Head of caudate nucleus (tissue), 42 donors: ENCODE measurements around the gene EPHA6.

Source experiments
- DNase-seq, 42 donors: peaks; one replicate each; pipeline versions ENCODE4 v3.0.0 to v3.0.0-alpha.2; 2020 to 2021; ENCODE audit warnings: mixed read lengths in 7 of 42
- intact Hi-C: fragments of 100-400 bp; cut with DNase I; formaldehyde crosslinking; loops from one replicate; pipeline ENCODE4 v1.15.0; 2022

The EPHA6 gene

DNA sequence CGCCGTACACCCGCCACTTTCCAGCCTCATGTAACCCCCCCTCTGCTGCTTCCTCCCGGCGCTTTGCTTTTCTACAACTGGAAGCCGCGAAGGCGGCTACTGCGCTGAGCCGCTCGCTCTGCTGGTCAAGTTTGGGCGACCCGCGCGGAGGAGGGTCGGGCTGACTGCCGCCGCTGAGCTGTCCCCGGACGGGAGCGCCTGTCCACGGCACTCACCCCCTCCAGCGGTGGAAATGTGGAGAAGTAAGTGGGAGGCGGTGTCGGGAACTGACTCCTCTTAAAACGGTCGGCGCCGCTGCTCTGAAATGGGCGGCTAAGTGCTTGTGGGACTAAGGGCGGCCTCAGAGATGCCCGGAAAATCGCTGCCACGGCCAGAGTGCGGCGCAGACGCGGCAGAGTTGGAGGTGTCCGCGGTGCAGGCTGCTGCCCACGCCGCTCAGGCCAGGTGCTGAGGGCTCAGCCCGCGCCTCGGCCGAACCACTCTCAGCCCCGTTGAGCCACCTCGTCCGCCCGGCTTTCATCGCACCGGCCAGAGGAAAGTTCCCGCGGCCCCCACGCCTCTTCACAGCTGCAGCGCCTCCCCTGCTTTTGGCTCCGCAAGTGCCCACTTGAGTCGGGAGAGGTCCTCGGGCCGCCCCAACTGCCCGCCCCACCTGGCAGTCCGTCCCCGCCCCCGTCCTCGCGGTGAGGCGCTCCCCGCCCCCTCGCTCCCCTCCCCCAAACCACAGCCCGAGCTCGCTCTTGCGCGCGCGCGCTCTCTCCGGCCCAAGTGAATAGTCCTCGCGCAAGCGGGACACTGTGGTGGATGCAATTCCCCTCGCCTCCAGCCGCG, at the start of gene EPHA6:
Gene EPHA6 (plus strand): TSS at position 775 of the 831 bp plus-strand sequence.
- intact Hi-C loops = no loop called here
- peak in 41 of 42 donors; percentile 24 to 80 (median 58) for DNase-seq

DNA sequence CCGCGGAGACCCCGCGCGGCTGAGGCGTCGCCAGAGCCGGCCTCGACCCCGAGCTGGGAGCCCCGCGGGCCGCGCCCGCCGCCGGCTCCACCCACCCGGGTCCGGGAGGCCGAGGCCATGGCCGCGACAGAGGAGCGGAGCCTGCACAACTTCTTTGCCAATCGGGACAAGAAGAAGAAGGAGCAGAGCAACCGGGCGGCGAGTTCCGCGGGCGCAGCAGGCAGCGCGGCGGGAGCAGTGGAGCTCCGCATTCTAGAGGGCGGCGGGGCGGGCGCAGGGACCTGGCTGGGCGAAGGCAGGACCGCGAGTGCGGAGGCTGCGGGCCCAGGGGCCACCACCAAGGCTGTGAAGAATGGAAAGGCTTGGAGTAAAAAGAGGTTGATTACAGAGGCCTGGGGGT, 37.6 kb upstream of the EPHA6 start:
- intact Hi-C loops = no loop called here
- no peak for DNase-seq

DNA sequence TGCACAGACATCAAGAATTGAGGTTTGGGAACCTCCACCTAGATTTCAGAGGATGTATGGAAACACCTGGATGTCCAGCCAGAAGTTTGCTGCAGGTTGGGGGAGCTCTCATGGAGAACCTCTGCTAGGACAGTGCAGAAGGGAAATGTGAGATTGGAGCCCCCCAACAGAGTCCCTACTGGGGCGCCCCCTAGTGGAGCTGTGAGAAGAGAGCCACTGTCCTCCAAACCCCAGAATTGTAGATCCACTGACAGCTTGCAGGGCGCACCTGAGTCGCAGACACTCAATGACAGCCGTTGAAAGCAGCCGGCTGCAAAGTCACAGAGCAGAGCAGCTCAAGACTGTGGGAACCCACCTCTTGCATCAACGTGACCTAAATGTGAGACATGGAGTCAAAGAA, 34.6 kb upstream of the EPHA6 start:
- no peak for DNase-seq
- intact Hi-C loops = no loop called here

DNA sequence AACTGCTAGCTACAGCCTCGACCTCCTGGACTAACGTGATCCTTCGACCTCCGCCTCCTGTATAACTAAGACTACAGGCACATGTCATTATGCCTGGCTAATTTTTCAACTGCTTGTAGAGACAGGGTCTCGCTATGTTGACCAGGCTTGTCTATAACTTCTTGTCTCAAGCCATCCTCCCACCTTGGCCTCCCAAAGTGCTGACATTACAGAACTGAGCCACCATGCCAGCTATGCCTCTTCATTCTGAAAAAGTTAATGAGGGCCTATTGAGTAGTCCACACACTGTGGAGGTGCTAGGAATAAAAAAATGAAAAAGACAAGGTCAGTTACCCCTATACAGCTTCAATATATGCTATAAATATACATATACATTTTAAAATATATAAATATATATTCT, 18.3 kb upstream of the EPHA6 start:
- intact Hi-C loops = no loop called here
- DNase-seq = no peak

DNA sequence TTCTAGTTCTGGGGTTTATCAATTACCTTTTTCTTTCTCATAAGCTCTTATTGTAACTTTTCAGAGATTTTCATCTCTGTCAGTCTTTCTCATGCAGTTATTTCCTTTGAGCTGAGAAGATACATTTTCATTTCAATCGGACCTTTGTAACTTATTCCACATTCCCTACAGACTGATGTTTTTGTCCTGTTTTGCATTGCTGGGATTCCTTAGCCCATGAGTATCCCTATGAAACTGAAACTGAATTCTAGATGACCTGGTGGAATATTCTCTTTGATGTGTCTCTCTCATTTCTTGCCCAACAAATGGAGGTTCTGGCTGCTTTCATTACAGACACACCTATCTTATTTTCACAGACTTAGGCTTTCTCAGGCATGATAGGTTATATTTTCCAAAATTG, 10.5 kb upstream of the EPHA6 start:
- no peak for DNase-seq
- intact Hi-C loops = no loop called here

DNA sequence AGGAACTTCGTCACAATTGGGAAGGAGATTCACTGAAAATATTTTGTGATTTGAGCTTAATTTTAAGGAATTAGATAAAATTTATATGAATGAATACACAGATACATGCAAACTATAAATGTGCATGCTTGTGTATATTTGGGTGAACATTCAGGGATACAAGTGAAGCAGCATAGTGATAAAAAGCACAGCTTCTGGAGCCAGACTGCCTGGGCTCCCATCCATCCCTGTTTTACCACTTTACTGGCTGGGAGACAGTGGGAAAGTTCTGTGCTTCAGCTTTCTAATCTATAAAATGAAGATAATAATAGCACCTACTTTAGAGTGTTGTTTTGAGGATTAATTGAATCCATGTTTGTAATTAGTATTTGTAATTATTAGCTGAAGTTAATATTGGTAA, 8.1 kb upstream of the EPHA6 start:
- DNase-seq = no peak
- intact Hi-C loops = no loop called here

DNA sequence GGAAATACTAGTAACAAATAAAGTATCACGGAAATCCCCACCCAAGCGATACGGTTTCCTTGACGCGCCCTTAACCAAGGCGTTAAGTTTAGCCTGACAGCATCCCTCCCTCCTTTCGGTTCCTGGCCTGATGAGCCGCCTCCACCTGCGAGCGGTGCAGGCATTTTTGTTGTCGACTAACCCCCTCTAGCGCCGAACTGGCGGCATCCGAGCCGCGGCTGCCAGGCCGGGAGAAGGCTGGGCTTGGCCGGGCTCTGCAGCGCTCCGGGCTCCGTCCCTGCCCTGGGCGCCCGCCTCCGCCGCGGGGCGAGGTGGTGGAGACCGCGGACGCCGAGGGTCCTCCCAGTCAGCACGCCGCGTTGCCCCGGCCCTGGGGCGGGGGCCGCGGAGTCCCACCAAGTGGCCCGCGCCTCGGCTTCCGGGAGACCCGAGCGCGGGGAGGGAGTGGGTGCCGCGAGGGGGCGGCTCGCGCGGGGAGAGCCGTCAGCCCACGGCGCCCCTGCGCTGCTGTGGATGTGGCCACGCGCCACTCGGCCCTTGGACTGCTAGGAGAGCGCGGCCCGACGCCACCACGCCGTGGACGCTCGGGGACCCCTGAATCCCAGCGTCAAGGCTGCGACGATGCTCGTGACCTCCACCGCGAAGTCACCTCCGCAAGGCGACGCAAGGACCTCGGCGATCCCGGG, 1.1 kb upstream of the EPHA6 start:
- intact Hi-C loops = no loop called here
- peak; percentile 28 to 93 (median 80) for DNase-seq

DNA sequence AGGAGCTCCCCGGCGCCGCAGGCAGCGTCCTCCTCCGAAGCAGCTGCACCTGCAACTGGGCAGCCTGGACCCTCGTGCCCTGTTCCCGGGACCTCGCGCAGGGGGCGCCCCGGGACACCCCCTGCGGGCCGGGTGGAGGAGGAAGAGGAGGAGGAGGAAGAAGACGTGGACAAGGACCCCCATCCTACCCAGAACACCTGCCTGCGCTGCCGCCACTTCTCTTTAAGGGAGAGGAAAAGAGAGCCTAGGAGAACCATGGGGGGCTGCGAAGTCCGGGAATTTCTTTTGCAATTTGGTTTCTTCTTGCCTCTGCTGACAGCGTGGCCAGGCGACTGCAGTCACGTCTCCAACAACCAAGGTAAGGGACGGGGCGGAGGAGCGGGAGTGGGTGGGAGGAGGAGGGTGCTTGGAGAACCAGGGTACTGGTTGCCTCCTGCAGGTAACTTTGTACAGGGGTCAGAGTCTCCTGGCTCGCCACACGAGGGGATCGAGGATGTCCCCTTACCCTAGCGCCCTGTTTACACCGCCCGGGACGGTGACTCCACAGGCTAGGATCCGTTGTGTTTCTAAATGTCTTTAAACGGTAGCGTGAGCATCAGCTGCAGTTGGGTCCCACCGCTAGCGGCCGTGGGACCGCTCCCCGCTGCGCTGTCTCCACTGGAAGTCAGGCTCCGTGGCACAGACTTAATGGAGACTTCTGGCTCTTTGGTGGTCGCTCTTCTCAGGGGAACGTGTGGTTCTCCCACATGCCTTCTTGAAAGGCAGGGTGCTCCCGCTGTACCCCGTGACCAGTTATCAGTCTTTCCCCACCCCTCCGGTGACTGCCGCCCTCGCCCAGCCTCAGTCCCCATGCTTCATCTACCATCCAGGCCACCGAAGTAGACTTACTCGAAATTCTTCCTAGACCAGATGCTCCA, 515 bp downstream of the EPHA6 start:
- intact Hi-C loops = no loop called here
- peak in 39 of 42 donors; percentile 16 to 67 (median 39) for DNase-seq

DNA sequence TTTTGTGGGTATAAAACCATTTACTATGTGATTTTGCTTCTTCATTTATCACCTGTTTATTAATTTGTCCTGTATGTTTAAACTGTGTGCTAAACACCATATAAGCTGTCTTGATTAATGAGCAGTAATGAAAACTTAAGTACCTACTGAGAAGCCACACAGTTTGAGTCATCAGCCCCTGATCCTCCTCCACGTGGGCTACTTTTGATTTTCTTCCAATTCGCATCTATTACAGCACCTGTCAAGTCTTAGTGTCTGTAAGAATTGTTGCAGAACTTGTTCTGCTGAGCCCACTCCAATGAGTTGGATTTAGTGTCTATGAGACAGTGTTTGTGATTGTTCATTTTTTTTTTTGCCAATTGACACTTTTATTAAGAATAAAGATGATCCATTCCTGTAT, 16.8 kb downstream of the EPHA6 start:
- DNase-seq = peak in 19 of 42 donors; percentile 3 to 57 (median 16)
- intact Hi-C loops = no loop called here

DNA sequence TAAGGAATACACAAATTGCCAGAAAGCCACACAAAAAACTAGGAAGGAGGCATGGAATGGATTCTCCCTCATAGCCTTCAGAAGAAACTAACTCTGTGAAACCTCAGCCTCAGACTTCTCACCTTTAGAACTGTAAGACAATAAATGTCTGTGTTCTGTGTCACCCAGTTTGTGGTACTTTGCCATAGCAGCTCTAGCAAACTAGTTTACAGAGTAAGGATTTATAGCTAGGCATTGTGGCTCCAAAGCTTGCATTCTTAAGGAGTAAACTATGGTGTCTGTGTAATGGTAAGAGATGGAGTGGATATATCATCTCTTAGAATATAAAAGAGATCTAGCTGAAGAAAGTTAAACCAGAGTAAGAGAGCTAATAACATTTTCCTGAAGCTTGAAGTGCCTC, 18.9 kb downstream of the EPHA6 start:
- intact Hi-C loops = no loop called here
- DNase-seq = no peak

DNA sequence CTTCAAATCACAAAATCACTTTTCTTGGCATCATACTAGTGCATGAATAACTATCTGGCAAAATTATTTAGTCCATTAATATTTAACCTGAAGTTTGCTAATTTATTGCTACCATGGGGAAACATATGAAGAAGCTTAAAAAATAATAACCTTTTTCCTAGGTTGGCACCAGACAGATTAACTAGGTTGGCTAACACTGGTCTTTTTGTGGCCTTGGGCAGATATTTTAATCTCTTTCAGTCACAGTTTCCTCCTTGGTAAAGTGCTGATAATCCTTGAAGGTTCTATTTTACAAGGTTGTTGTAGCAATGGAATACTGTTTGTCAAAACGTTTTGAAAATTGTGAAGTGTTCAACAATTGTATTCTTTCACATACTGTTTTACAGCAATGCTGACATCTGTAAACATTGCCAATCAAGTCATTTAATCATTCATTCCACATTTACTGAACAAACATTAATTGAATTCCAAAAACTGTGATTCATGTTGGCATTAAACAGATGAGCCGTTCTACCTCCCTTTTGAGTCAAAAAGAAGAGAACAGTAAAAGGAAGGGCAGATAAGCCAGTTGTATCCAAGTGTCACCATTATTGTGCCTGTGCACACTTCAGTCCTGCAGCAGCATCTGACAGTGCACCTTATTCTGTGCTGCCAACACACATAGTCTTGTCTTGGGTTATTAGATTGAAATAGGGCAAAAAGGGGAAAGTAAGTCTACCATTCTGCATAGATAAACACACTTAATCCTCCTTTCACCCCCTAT, 21.9 kb downstream of the EPHA6 start:
- no peak for DNase-seq
- intact Hi-C loops = no loop called here

DNA sequence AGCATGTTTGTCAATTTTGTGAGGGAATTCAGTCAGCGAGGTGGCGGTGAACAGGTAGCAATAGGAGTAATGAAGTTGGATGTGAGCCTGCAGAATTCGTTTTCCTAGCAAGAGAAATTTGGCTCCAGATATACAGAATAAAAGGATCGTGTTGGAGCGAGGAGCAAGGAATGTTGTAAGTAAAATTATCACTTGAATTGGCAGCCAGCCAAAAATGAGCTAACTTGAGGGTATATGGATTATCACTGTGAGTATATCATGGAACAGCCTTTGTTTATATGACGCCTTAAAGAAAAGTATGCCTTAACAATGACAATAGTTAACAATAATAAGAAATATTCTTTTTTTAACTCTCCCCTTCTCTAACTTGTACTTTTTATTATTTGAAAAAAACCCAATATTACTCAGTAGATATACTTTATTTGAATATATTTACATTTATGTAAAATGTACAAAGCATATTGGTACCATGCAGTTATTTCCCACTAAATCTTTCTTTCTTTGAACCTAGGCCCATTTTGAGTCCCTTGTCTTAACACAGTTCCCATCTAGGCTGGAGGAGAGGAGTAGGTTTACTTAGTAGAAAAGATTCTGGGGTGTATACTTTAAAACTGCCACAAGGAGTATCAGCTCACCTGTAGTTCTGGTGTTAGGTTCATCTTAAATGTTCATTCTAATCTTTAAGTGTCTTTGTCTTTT, 29.3 kb downstream of the EPHA6 start:
- DNase-seq = no peak
- intact Hi-C loops = no loop called here

DNA sequence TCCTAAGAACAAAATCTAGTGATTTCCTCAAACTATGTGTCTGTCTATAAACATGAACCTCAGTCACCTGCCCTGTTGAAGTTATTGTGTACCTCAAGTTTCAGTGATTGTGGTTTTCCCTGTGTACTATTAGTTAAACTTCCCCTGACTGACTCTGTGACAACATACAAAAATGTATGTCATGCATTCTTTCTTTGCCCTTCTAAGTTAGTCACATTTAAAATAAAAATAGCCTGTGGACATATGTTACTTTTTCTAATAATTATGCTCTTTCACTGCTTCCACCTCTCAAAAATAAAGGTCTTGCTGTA, 29.8 kb downstream of the EPHA6 start:
- intact Hi-C loops = no loop called here
- DNase-seq = no peak

DNA sequence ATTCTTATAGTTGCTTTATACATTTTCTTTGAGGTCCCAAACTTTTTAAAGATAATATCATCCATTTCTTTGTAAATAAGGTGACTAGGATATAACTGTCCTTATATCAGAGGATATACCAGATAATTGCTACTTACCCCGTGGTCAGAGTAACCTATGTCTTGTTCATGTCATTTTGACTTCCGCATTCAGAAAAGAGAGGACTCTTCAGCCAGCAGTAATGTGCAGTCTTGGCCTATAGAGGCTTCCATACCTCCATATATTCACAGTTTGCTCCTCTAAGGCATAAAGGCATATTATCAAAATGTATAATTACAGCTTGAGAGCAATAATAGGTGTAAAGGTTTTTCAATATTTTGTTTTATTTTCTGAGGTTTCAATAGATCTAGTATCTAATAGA, 38.5 kb downstream of the EPHA6 start:
- DNase-seq = no peak
- intact Hi-C loops = no loop called here

DNA sequence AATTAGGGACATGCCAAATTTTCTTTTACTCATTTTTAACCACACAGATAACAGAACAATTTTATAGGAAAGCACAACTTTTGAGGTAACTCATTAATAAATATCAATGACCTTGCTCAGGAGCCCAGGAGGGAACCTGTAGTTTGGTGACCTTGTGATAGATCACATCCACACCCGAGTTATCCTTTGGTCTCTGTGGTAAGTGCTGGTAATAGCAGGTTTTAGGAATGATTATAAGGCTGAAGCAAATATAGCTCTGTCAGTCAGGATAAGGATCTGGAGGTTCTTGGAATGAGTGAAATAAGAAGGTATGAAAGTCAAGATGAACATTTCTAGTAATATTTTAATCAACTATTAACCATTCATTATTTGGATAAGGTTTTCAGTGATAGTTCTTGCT, 46.5 kb downstream of the EPHA6 start:
- DNase-seq = no peak
- intact Hi-C loops = no loop called here

DNA sequence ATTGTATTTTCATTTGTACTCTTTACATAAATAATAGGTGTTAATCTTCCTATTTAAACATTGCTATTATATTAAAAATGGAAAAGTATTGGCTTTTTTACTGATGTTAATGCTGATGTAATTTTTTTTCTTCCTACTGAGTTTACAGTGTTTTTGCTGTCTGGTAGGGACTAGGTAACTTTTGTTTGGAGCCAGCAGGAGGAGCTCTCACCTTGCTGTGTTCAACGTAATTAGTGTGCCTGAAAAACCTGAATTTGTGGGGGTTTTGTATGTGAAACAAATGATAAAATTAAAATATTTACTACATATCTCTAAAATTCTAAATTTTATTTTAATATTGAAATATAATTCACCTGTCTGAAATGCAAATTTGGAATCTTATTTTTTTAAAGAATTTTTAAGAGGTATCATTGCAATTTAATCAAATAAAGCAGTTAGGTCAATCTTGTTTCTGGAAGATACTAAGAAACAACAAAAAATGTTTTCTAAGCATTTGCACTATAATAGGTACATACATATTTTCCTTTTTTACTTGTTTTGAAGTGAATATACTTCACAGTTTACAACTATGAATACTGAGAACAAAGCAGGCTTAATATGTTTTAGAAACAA, 48.8 kb downstream of the EPHA6 start:
- peak in 29 of 42 donors; percentile 4 to 66 (median 37) for DNase-seq
- intact Hi-C loops = no loop called here

DNA sequence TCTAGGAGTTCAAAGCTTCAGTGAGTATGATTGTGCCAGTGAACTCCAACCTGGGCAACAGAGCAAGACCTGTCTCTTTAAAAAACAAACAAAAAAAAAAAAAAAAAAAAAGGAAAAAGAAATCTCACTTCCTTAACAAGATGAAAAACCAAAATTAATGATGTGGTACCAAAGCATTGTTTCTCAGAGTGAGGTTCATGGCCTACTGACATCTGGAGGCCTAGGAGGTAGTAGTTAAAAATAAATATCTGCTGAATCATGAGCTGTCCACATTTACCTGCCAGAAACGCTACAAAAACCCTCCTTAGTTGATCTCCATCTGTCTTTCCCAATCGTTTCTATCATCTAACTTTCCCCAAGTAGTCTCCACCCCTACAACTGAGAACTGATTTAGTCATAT, 51.2 kb downstream of the EPHA6 start:
- intact Hi-C loops = no loop called here
- no peak for DNase-seq

DNA sequence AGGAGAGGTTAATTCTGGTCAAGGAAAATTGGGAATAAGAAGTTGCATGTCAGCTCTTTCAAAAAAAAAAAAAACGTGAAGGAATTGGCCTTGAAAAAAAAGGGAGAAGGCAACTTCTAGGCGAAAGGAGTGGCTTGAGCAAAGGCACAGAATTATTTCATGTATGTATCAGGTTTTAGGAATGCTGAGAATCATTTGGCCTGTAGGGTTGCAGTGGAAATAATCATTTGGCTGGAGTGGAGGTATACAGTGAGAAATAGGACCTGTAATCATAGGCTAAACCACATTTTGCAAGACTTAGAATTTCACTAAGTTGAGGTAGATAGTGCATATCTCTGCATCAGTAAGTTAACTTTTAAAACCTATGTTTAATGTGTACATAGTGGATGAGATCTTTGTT, 54.9 kb downstream of the EPHA6 start:
- no peak for DNase-seq
- intact Hi-C loops = no loop called here
